HG02763 (cell line): Measurements from ENCODE around the gene NFAT5.

Source experiments
- ATAC-seq: cut with Tn5 transposase; IDR thresholded peaks from one replicate; pipeline ENCODE4 v1.9.1; 2021; ENCODE audit warnings: mild to moderate bottlenecking, moderate library complexity; ENCODE audit not compliant: unreplicated experiment

NFAT5 gene

GRCh38 chr16:69595127-69596036, 29.6 kb downstream of the NFAT5 start:
- ATAC-seq: no peak

DNA sequence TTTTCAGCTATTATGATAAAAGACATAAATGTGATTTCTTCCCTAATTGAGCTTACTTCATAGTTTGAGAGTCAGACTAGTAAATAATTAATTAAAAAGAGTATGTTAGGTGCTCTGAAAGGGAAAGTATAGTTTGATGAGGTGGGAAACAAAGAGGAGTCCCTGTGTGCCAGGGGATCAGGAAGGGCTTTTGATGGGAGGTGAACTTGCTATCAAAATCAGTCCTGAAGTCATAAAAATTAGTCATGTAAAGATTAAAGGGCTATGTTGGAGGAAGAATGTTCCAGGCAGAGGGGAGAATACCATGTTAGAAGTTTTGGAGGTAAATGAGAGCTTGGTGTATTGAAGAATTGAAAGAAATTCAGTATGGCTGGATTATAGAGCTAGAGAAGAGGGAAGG, 31.0 kb downstream of the NFAT5 start:
- no peak for ATAC-seq

- ATAC-seq: no peak
Observed at GRCh38 chr16:69598045-69598444, 32.3 kb downstream of the NFAT5 start.

- ATAC-seq: no peak
Observed at GRCh38 chr16:69599731-69600130, 34.0 kb downstream of the NFAT5 start.

DNA sequence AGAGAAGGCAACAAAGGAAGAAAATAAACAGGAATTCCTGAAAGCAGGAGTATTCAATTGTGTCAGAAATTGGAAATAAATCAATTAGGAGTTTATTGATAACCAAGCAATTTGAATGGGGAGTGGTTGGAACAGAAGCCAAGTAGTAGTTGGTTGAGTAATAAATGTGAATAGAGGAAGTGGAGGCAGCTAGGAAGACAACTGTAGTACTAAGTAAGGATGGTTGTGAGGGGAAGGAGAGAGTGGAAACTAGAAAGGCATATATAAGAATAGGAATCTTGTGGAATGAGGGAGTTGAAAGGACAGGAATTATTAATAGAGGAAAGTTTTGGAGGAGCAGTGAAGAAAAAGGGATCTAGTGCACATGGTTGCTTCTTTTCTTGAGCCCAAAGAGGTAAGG, 34.4 kb downstream of the NFAT5 start:
- ATAC-seq: no peak

DNA sequence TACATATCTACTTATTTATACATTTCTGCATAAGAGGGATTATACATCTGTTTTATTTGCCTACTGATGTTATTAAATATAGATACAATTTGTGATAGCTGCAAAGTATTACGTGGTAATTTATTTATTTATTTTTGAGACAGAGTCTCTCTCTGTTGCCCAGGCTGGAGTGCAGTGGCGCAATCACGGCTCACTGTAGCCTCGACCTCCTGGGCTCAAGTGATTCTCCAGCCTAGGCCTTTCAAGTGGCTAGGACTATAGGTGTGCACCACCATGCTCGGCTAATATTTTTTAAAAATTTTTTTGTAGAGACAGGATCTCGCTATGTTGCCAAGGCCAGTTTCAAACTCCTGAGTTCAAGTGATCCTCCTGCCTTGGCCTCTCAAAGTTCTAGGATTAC, 35.5 kb downstream of the NFAT5 start:
- ATAC-seq: no peak

- no peak for ATAC-seq
Observed at GRCh38 chr16:69606985-69607384, 41.2 kb downstream of the NFAT5 start.

DNA sequence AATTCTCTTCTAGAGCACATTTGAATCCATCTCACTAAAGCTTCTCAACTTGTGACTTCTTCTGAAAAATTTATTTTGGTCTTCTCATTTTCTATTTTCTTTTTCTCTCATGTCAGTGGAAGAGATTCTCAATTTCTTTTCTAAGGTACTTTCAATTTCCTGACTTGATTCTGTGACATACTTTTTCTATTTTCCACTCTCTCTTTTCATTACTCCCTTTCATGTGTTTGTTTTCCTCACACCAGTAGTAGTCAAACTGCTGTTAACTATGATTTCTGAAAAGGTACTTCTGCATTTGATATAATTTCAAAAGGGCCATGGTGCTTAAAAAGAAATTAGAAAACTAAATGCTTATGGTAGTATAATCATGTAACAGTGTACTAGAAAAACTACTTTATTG, 41.9 kb downstream of the NFAT5 start:
- ATAC-seq: no peak

- ATAC-seq: no peak
Observed at GRCh38 chr16:69610356-69610755, 44.6 kb downstream of the NFAT5 start.

DNA sequence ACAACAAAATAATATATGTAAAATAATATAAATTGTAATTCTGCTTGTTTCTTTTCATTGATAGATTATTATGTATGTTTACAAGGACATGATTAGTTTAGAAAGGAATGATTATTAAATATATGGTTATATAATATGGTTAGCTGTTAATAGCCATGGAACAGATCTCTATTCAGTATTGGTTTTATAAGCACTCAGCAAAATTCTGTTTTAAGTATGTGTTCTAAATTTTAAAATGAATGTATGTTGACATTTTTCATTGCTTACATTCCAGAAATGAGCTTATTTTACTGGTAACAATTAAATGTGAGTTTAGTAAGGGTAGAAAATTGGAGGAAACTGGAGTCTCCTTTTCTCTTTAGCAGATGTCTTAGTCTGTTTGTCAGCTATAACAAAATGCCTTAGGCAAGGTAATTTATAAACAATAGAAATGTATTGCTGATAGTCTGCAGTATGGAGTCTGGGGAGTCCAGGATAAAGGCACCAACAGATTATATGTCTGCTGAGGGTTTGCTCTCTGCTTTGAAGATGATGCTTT, 45.4 kb downstream of the NFAT5 start:
- ATAC-seq: no peak

GRCh38 chr16:69613378-69614154, 47.8 kb downstream of the NFAT5 start:
- no peak for ATAC-seq

DNA sequence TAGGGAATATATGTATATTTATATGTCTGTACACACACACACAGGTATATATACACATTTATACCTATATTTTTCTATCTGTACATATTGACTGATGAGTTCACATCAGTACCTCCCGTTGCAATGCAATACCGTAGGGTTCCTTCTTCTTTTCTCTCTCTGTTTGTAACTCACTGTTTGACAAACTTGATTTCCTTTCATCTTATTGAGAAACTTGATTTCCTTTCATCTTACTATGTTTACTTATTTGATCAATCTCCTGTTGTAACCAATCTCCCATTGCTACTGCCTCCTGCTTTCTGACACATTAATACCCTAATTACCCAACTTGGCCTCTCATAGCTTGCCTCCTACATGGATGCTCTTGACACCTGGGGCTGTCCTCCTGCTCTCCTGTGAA, 49.8 kb downstream of the NFAT5 start:
- ATAC-seq: no peak

GRCh38 chr16:69616082-69616481, 50.3 kb downstream of the NFAT5 start:
- no peak for ATAC-seq

GRCh38 chr16:69618307-69618706, 52.5 kb downstream of the NFAT5 start:
- ATAC-seq: no peak

- no peak for ATAC-seq
Observed at GRCh38 chr16:69618721-69619120, 53.0 kb downstream of the NFAT5 start.

DNA sequence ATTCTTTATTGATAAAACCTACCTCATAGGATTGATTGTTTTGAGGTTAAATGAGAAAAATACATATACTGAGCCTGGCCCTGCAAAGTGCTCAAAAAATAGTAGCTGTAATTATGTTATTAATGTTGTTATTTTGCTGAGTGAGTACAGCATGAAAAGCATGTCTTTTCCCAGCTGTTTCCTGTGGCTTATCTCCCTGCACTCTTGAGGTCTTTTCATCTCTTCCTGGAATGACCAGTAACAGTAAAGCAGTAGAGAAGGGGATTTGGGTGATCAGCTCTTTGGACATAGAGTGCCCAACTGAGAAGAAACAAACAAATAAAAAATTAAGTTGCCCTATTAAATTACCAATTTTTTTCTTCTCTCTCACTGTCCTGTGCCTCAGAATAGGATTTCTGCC, 53.7 kb downstream of the NFAT5 start:
- ATAC-seq: no peak

DNA sequence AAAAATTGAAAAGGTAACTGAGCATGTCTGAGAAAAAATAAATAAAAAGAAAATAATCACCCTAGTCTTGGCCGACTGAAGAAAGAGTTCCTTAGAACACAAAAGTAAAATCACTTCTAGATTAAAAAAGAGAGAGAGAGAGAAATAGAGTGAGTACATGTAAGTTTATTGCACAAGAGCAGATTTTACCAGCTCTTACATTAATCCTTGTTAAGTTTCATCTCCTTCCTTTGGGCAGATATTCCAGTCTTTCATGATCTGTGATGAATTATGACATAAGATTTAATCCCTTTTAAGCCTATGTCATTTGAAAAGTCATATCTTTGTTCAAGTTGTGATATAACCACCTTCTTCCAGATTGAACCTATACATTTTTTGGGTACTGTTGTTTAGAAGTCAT, 54.8 kb downstream of the NFAT5 start:
- no peak for ATAC-seq

- ATAC-seq: no peak
Observed at GRCh38 chr16:69621225-69621624, 55.5 kb downstream of the NFAT5 start.

DNA sequence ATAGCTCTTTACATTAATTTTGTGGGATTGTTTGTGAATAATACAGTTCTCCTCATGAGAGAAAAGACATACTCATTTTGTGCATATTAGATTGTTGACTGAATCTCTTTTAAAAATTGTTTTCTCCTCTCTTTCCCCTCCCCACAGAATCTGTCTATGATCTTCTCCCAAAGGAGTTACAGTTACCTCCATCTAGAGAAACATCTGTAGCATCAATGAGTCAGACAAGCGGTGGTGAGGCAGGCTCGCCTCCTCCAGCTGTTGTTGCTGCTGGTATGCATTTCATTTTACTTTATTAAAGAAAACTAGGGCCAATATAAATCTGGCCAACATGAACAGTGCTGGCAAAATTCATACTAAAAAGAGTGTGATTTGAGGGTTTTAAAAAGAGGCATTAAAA, 60.5 kb downstream of the NFAT5 start:
- ATAC-seq: no peak

GRCh38 chr16:69632828-69633227, 67.1 kb downstream of the NFAT5 start:
- no peak for ATAC-seq

DNA sequence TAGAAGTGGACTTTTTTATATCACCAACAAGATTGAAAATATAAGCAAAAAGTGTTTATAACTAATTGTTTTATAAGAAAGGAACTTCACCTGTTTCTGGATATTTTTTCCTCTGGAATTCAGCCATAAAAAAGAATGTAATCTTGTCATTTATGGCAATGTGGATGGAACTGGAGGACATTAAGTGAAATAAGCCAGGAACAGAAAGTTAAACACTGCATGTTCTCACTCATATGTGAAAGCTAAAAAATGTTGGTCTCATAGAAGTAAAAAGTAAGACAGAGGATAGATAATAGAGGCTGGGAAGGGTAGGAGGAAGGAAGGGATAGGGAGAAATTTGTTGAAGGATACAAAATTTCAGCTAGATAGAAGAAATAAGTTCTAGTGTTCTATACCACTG, 67.6 kb downstream of the NFAT5 start:
- ATAC-seq: no peak
